Activated CD8-positive, alpha-beta memory T cell treated with anti-CD3 and anti-CD28 coated beads, Interleukin-2, amount 50 U/mL, for 24 hours (primary cell): ENCODE results near the gene STARD7.
"Not testable (repeated sequence)": the region's sequence is repeated elsewhere in the genome, so short reads cannot be mapped to it uniquely, and the experiment has no call there.

Experiments used
- DNase-seq: peaks from one replicate; pipeline ENCODE4 v3.0.0-alpha.2; 2020; ENCODE audit errors: extremely low read depth

The STARD7 gene

GRCh38 chr2:96148410-96149217 is 60.0 kb downstream of the STARD7 start:
- peak; percentile 97 for DNase-seq

- no peak for DNase-seq
Measured at GRCh38 chr2:96147593-96148201, 60.9 kb downstream of the STARD7 start.

- DNase-seq, result no peak
Measured at GRCh38 chr2:96146881-96147592, 61.6 kb downstream of the STARD7 start.

DNA sequence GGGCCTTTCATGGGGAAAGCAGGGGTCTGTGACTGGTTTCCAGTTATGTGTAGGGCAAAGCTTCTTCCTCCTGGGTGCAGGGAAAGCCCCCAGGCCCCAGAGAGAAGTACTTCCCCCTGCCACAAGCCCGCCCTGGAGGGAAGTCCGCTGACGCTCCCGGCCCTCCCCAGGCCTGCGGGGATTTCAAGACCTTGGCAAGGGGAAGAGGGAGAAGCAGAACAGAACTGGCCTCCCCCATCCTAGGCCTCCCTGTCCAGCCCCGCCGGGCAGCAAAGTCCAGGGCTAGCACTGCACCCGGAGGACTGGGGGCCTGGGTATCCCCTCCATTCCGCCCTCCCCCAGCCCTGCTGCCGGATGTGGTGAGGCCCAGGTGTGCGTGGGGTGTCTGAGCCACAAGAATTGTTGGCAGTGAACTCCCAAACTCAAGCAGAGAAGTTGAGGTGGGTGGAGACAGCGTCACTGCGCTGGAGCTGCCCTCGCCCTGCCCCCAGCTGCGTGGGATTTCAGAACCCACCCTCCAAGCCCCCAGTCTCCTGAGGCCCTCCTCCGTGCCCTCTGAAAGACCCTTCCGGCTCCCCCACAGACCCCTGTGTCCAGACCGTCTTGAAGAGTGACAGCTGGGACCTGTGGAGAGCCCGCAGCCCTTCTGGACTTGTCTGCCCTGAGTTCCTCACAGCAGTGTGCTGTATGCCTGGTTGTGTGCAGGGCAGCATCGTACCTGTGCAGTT is 62.3 kb downstream of the STARD7 start:
- DNase-seq, result peak; percentile 78

- no peak for DNase-seq
Measured at GRCh38 chr2:96145848-96146152, 62.8 kb downstream of the STARD7 start.

DNA sequence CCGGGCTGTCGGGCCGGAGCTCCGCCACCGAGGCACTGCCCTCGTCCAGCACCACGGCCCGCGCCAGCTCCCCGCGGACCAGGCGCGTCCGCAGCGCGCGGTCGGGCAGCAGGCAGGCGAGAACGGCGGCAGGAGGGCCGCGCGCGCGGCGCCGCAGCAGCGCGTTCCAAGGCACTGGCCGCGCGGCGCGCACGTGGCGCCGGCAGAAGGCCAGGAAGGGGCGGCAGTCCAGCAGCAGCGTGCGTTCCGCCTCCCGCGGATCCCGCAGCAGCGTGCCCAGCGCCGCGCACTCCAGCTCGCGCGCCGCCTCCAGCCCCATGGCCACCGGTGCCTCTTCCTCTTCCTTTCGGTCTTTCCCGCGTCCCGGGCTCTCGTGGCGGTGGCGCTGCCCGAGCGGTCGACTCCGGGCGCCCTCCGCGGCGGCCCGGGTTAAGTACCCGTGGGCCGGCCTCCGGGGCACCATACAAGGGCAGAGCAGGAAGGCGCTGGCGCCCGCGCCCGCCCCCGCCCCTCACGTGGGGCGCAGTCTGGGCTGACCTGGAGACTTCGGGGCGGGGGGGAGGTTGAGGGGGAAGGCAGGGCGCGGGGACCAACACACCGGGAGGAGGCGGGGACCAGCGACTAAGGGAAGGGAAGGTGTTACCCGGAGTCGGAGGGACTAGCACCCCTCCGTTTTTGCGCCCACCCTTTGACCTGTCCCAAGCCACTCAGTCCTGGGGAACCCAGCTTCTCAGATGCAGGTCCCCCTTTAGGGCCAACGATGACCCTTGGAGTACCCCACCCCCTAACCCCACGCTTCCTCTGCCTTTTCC is 63.4 kb downstream of the STARD7 start, which contains the start of gene DUSP2:
Gene DUSP2, minus strand, starts transcription at position 405 of the 812 bp plus-strand sequence. Its CDS starts 86 bp downstream, at position 319.
- peak; percentile 75 for DNase-seq

DNA sequence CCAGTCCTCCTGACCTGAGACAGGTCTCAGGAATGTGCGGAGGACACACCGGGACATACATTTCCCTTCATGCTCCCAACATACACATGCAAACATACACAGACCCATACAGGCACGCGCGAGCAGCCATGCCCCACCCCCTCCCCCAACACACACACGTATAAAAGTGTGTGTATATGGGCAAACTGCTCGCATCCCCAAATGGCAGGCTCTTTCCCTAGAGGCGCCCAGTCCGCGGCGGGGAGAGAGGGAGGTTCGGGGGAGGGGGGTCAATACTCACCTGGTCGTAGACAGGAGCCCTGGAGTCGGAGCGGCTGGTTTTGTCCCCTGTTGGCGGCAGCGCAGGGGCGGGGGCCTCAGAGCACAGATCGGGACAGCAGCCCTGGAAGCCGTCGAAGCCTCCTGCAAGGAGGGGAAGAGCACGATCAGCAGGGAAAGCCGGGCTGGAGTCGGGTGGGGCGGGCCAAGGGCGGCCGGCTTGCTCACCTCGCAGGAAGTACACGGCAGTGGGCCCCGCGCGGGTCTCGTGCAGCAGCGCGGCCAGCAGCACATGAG is 64.1 kb downstream of the STARD7 start:
- no peak for DNase-seq

DNA sequence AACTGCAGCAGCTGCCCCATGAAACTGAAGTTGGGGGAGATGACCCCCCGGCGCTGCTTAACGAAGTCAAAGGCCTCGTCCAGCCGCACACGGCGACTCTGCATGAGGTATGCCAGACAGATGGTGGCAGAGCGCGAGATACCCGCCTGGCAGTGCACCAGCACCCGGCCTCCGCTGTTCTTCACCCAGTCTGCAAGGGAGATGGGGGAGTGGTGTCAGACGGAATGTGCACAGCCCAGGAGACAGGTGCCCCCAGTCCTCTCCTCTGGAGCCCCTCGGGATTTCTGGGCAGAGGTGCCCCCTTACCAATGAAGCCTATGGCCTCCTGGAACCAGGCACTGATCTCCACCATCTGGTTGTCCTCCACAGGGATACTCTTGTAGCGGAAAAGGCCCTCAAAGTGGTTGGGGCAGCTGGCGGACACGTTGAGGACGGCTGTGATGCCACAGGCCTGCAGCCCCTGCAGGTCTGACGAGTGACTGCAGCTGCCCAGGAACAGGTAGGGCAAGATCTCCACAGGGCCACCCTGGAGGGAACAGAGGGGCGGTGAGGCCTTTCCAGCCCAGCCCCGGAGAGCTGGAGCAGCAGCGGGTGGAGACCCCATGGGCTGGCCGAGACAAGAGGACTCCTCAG is 64.7 kb downstream of the STARD7 start:
- no peak for DNase-seq

- no peak for DNase-seq
Measured at GRCh38 chr2:96143231-96143847, 65.3 kb downstream of the STARD7 start.

GRCh38 chr2:96142217-96143113 is 66.2 kb downstream of the STARD7 start:
- DNase-seq, result no peak

DNA sequence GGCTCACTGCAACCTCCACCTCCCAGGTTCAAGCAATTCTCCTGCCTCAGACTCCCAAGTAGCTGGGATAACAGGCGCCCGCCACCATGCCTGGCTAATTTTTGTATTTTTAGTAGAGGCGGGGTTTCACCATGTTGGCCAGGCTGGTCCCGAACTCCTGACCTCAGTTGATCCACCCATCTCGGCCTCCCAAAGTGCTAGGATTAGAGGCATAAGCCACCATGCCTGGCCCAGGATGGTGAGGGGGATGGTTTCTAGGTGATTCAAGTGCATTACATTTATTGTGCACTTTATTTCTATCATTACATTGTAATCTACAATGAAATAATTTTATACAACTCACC is 67.0 kb downstream of the STARD7 start:
- DNase-seq, result not testable (repeated sequence)

DNA sequence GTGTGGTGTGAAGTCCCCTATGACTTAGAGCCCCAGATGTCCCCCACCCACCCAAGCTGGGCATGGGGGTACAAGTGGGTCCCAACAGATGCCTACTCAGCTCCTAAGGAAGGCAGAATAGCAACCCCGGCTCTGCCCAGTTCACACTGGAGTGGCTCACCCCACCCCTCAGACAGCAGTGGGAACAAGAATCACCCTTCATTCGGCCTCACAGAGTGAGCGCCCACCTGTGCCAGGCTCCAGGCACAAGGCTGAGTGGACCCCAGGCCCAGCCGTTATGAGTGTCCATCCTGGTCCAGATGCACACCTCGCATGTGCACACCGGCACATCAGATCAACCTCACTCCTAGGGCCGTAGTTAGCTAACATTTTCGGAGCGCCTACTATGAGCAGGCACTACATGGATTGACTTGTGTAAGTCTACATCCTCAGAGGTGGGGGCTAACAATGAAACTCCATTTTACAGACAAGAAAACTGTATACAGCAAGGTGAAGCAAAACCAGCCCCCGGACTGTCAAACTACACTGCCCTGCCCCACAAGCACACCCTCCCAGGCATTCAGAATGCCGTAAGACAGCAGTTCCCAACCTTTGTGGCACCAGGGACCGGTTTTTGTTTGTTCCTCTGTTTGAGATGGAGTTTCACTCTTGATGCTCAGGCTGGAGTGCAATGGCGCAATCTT is 67.5 kb downstream of the STARD7 start:
- no peak for DNase-seq

- no peak for DNase-seq
Measured at GRCh38 chr2:96139181-96139758, 69.4 kb downstream of the STARD7 start.

DNA sequence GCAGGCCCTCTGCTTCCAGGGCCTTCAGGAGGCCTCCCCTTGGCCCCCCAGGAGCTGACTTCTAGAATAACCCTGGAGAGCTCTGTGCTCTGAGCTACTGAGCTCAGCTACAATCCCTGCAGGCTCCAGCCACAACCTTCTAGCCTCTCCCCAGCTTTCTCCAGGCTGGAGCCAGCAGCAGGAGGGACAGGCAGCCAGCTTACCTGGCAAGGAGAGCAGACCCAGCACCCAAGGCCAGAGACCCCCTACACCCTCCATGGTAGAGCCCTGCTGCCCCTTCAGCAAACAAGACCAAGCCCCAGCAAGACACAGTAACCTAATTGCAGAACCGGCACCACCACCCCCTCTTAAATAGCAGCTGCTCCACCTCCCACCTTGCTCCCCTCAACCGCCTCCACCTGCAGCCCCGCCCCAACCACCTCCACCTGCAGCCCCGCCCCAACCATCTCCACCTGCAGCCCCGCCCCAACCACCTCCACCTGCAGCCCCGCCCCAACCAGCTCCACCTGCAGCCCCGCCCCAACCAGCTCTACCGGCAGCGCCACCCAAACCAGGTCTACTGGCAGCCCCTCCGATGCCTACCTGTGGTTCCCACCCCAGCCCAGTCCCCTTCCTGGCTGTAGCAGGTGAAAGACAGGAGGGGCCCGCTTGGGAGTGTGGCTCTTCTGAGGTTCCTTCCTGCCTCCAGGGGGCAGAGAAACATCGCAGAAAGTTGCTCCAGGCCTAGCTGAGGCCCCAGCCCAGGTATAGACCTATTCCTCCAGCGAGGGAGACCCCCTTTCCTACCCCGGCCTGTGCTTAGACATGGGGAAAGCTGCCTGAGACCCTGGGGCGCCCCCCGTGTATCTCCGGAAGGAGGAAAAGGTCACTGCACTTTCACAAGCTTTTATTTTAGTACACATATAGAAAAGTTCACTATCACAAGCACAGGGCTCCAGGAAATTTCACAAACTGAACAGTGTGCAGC is 70.2 kb downstream of the STARD7 start, which contains the start of gene ASTL:
Gene ASTL, minus strand, starts transcription at position 324 of the 967 bp plus-strand sequence. Its CDS starts 66 bp downstream, at position 258.
- no peak for DNase-seq

DNA sequence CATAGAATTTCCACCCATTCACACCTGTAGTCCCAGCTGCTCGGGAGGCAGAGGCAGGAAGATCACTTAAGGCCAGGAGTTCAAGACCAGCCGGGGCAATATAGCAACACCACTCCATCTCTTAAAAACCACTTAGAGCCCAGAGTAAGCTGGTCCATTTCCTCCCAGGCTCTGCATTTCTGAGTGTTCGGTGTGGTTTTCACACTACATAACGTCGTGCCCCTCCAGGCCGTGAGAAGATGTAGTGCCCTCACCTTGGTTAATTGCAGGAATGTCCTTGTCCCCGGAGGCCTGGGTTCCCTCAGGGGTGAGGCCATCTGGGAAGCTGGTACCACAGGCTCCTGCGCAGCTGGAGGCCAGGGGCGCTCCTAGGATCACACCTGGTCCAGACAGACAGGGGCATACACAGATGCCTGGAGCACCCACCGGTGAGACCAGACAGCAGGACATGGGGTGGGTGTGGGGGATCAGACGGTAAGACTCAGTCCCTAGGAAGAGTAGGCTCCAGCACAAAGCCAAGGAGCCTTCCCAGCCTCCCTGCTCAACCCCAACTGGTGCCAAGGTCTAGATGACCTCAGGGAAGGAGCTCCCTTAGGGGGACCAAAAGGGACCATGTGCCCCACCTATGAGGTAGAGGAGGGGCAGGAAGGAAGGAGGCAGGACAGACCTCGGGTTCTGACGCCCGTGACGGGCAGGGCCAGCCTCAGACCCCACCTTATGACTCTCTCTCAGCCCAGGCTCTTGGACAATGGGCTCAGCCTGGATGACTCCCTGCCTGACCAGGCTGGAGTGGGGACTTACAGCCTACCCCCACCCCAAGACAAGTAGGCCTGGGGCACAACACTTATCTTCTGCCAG is 71.1 kb downstream of the STARD7 start:
- DNase-seq, result no peak
